ENCODE results near the gene KIAA0513.

KIAA0513 gene

DNA sequence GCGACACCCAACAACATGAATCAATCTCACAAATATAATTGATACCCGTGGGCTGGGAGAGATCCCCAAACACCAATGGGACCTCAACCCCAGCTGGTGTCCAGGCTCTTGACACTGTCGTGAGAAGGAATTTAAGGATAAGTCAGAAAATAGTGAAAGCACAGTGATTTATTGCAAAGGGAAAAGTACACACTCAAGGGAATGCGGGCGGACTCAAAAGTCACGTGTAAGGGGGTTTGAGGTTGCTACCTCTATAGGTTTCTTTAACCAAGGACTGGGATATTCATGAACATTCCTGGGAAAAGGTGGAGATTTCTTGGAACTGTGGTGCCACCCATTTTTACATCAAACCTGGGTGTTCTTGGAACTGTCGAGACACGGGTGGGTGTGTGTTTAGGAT, 10.0 kb upstream of the KIAA0513 start:
- no peak overlapping the region for H3K9ac ChIP-seq (ENCODE audit: low read length)

DNA sequence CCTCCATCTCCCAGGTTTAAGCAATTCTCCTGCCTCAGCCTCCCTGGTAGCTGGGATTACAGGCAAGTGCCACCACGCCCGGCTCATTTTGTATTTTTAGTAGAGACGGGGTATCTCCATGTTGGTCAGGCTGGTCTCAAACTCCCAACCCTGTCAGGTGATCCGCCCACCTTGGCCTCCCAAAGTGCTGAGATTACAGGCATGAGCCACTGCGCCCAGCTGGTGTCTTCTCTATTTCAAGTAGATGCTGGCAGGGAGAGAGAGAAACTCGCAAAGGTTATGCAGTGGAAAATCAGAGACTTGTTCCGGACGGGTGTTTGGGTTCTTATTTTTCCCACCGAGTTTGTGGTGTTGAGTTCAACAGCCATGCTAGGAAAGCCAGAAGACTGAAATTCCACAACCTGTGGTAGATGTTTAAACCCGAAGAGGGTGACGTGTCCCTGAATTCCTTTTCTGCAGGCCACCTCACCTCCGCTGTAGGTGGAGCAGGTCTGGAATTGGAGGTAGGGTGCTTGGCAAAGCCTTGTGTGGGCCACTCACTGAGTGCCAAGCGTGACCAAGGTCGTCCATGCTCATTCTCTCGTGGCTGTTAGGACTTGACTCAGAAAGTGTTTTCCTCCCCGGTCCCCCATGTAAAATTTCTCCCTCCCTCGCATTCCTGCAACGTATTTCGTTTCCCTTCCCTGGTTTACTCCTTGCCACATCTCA, 8.9 kb upstream of the KIAA0513 start:
- Histone ChIP-seq H3K27ac (ENCODE audit: low read depth, low read length) (no peak overlapping the region), H3K27me3 (ENCODE audit: control insufficient read depth, insufficient read depth, low read length) (peaks cover 6% of the 10 kb centered on the region; the same call in 1 of the 2 replicates), H3K9ac (ENCODE audit: low read length) (no peak overlapping the region), H3K36me3 (ENCODE audit: control insufficient read depth, insufficient read depth, low read length) (no peaks in the 10 kb centered on the region), H3K4me3 (ENCODE audit: low read depth, low read length) (no peak overlapping the region), H3K9me3 (ENCODE audit: control insufficient read depth, insufficient read depth, low read depth, low read length) (no peaks in the 10 kb centered on the region), H3K4me1 (ENCODE audit: control insufficient read depth, insufficient read depth, low read length) (no peaks in the 10 kb centered on the region)

More for the DNA sequence above, 10.0 kb upstream of the KIAA0513 start:
- Histone ChIP-seq H3K4me1 (ENCODE audit: control insufficient read depth, insufficient read depth, low read length) (no peaks in the 10 kb centered on the region), H3K36me3 (ENCODE audit: control insufficient read depth, insufficient read depth, low read length) (no peaks in the 10 kb centered on the region), H3K27me3 (ENCODE audit: control insufficient read depth, insufficient read depth, low read length) (peaks cover 6% of the 10 kb centered on the region; the same call in 1 of the 2 replicates), H3K4me3 (ENCODE audit: low read depth, low read length) (no peak overlapping the region), H3K9me3 (ENCODE audit: control insufficient read depth, insufficient read depth, low read depth, low read length) (no peaks in the 10 kb centered on the region), H3K27ac (ENCODE audit: low read depth, low read length) (no peak overlapping the region)

GRCh38 chr16:85019659-85020245, 7.8 kb upstream of the KIAA0513 start:
- no peaks in the 10 kb centered on the region for H3K9me3 ChIP-seq (ENCODE audit: control insufficient read depth, insufficient read depth, low read depth, low read length)
- no peak overlapping the region for H3K27ac ChIP-seq (ENCODE audit: low read depth, low read length)
- no peaks in the 10 kb centered on the region for H3K4me1 ChIP-seq (ENCODE audit: control insufficient read depth, insufficient read depth, low read length)
- no peak overlapping the region for H3K9ac ChIP-seq (ENCODE audit: low read length)
- H3K27me3 ChIP-seq (ENCODE audit: control insufficient read depth, insufficient read depth, low read length), result peaks cover 6% of the 10 kb centered on the region; the same call in 1 of the 2 replicates
- no peak overlapping the region for H3K4me3 ChIP-seq (ENCODE audit: low read depth, low read length)
- H3K36me3 ChIP-seq (ENCODE audit: control insufficient read depth, insufficient read depth, low read length), result no peaks in the 10 kb centered on the region

DNA sequence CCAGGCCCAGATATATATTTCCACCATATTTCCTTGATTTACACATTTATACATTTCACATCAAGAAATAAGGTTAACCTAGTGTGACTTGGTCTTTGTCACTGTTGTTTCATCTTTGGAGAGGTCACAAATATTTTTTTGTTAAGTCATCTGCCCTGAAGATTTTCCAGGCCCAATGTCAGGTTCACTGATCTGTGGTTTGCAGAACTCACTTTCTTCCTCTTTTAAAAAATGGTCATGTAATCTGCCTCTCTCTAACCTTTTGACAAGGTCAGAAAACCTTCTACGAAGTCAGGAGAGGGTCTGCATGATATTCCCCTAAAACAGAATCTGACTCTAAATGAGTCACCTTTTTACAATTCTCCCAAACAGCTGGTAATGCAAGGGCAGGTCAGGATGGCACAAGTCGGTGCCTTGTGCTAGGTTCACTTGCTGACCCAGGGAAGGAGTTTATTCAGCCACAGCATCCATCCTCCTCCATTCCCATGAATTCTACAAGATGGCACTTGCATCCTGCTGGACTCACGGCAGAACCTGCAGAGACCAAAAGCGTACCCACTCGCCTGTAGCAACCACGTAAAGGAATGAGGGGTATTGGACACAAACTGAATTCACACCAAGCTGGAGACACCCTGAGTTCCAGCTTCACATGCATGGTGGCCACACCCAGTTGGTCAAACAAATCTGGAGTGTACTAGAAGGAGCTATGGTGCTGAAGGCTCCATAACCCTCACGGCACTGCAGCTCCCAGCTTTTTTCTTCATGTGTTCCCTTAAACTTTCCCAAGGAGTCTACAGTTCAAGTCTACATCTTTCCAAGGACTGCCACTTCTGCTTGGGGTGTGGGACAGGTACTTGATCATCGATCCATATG, 1.6 kb upstream of the KIAA0513 start:
- Histone ChIP-seq H3K4me1 (ENCODE audit: control insufficient read depth, insufficient read depth, low read length) (peaks cover 20% of the 10 kb centered on the region), H3K9ac (ENCODE audit: low read length) (no peak overlapping the region), H3K4me3 (ENCODE audit: low read depth, low read length) (no peak overlapping the region), H3K27me3 (ENCODE audit: control insufficient read depth, insufficient read depth, low read length) (peaks cover 14% of the 10 kb centered on the region), H3K36me3 (ENCODE audit: control insufficient read depth, insufficient read depth, low read length) (no peaks in the 10 kb centered on the region), H3K27ac (ENCODE audit: low read depth, low read length) (no peak overlapping the region), H3K9me3 (ENCODE audit: control insufficient read depth, insufficient read depth, low read depth, low read length) (no peaks in the 10 kb centered on the region)

DNA sequence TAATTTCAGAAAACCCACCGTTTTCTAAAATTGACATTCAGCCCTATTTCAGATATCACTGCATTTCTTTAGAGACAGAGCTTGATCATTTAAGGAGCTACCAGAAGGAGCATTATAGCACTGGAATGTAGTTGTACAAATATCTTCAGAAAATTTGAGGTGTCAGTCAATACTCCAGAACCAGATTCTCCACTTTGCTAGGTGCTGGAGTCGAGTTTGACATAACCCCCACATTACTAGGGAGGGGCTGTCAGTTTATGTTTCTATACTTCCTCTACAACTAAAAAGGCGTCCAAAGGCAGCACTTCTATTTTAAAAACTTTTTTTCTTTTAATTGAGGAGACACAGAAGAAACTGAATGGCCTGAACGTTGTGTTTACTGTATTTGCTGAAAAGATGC, 892 bp upstream of the KIAA0513 start:
- Histone ChIP-seq H3K27ac (ENCODE audit: low read depth, low read length) (no peak overlapping the region), H3K4me3 (ENCODE audit: low read depth, low read length) (peak overlapping the region; percentile 86), H3K36me3 (ENCODE audit: control insufficient read depth, insufficient read depth, low read length) (no peaks in the 10 kb centered on the region), H3K27me3 (ENCODE audit: control insufficient read depth, insufficient read depth, low read length) (peaks cover 14% of the 10 kb centered on the region), H3K4me1 (ENCODE audit: control insufficient read depth, insufficient read depth, low read length) (peaks cover 20% of the 10 kb centered on the region), H3K9me3 (ENCODE audit: control insufficient read depth, insufficient read depth, low read depth, low read length) (no peaks in the 10 kb centered on the region), H3K9ac (ENCODE audit: low read length) (no peak overlapping the region)

DNA sequence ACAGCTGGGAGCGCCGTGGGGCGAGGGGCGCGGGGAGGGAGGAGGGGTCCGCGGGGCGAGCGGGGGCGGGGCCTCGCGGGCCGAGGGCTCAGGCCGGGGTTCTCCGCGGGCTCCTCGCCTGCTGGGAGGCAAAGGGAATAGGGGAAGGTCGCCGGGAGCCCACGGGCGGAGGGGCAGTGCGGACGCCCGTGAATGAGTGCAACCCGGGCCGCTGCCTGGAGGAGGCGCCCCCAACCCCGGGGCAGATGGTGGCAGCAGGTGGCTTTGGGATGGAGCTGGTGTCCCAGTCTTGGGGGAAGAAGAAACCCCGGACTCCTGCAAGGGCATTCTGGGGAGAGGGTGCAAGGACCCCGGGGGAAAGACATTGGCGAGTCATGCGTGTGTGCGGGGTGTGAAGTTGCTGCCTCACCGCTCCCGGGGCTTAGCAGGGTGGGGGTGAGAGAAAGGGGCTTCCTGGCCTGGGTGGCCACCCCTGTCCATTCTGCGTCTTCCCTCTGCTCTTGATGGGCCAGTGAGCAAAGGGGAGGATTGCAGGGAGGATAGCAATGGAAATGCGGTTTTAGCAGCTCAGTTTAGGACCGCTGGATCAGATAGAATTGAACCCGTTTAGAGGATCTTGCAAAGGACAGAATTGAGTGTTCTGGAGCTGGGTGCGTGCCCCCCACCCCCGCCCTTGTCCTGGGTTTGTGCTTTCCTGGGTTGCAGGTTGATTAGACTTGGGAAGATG, 526 bp downstream of the KIAA0513 start:
- Histone ChIP-seq H3K27ac (ENCODE audit: low read depth, low read length) (no peak overlapping the region), H3K36me3 (ENCODE audit: control insufficient read depth, insufficient read depth, low read length) (no peaks in the 10 kb centered on the region), H3K9ac (ENCODE audit: low read length) (peak overlapping the region; percentile 23), H3K4me3 (ENCODE audit: low read depth, low read length) (peak overlapping the region; percentile 86), H3K27me3 (ENCODE audit: control insufficient read depth, insufficient read depth, low read length) (peaks cover 14% of the 10 kb centered on the region), H3K9me3 (ENCODE audit: control insufficient read depth, insufficient read depth, low read depth, low read length) (no peaks in the 10 kb centered on the region), H3K4me1 (ENCODE audit: control insufficient read depth, insufficient read depth, low read length) (peaks cover 25% of the 10 kb centered on the region)

GRCh38 chr16:85028685-85029407, 1.3 kb downstream of the KIAA0513 start:
- Histone ChIP-seq H3K9me3 (ENCODE audit: control insufficient read depth, insufficient read depth, low read depth, low read length) (no peaks in the 10 kb centered on the region), H3K9ac (ENCODE audit: low read length) (no peak overlapping the region), H3K4me3 (ENCODE audit: low read depth, low read length) (peak overlapping the region; percentile 86), H3K4me1 (ENCODE audit: control insufficient read depth, insufficient read depth, low read length) (peaks cover 26% of the 10 kb centered on the region), H3K27ac (ENCODE audit: low read depth, low read length) (no peak overlapping the region), H3K27me3 (ENCODE audit: control insufficient read depth, insufficient read depth, low read length) (peaks cover 14% of the 10 kb centered on the region), H3K36me3 (ENCODE audit: control insufficient read depth, insufficient read depth, low read length) (no peaks in the 10 kb centered on the region)

DNA sequence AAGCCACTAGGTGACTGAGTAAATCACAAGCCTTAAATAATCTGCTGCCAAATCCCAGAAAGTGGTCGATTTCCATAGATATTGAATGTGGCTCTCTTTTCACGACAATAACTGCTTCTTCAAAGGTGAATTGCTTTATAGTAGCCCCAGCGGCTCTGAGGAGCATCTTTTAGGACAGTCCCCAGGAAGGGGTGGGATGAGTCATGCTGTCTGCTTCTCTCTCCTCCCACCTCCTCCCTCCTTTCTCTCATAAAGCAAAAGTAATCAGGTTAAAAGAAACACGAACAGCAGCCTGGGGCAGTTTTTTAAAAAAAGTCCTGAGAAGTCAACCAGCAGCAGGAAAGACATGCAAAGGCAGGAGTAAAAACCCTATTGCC, 1.8 kb downstream of the KIAA0513 start:
- H3K4me3 ChIP-seq (ENCODE audit: low read depth, low read length), result no peak overlapping the region
- no peaks in the 10 kb centered on the region for H3K9me3 ChIP-seq (ENCODE audit: control insufficient read depth, insufficient read depth, low read depth, low read length)
- peaks cover 14% of the 10 kb centered on the region for H3K27me3 ChIP-seq (ENCODE audit: control insufficient read depth, insufficient read depth, low read length)
- H3K36me3 ChIP-seq (ENCODE audit: control insufficient read depth, insufficient read depth, low read length), result no peaks in the 10 kb centered on the region
- peaks cover 26% of the 10 kb centered on the region for H3K4me1 ChIP-seq (ENCODE audit: control insufficient read depth, insufficient read depth, low read length)
- no peak overlapping the region for H3K27ac ChIP-seq (ENCODE audit: low read depth, low read length)
- no peak overlapping the region for H3K9ac ChIP-seq (ENCODE audit: low read length)

DNA sequence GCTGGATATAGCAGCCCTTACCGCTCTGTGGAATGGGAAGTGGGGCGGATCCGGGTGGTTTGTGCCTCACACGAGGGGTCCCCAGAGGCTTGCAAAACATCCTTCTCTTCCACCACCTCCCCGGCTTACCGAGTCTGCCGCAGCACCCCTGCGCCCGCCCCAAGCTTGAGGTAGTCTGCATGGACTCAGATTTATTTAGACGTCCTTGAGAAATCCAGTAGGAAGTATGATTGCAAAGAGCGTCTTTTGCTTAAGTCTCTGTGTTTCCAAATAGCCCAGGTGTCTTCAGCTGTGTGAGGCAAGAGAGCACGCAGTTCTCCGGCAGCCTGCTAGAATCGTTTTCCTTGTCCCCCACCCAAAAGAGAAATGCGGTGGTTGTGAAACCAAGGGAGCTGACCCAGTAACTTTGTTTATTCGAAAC, 2.4 kb downstream of the KIAA0513 start:
- no peak overlapping the region for H3K9ac ChIP-seq (ENCODE audit: low read length)
- H3K4me1 ChIP-seq (ENCODE audit: control insufficient read depth, insufficient read depth, low read length), result peaks cover 26% of the 10 kb centered on the region
- H3K4me3 ChIP-seq (ENCODE audit: low read depth, low read length), result no peak overlapping the region
- H3K36me3 ChIP-seq (ENCODE audit: control insufficient read depth, insufficient read depth, low read length), result no peaks in the 10 kb centered on the region
- H3K27ac ChIP-seq (ENCODE audit: low read depth, low read length), result no peak overlapping the region
- H3K27me3 ChIP-seq (ENCODE audit: control insufficient read depth, insufficient read depth, low read length), result peaks cover 14% of the 10 kb centered on the region
- H3K9me3 ChIP-seq (ENCODE audit: control insufficient read depth, insufficient read depth, low read depth, low read length), result no peaks in the 10 kb centered on the region

- Histone ChIP-seq H3K9ac (ENCODE audit: low read length) (no peak overlapping the region), H3K4me1 (ENCODE audit: control insufficient read depth, insufficient read depth, low read length) (peaks cover 26% of the 10 kb centered on the region), H3K27ac (ENCODE audit: low read depth, low read length) (no peak overlapping the region), H3K27me3 (ENCODE audit: control insufficient read depth, insufficient read depth, low read length) (peaks cover 14% of the 10 kb centered on the region), H3K36me3 (ENCODE audit: control insufficient read depth, insufficient read depth, low read length) (no peaks in the 10 kb centered on the region), H3K9me3 (ENCODE audit: control insufficient read depth, insufficient read depth, low read depth, low read length) (no peaks in the 10 kb centered on the region), H3K4me3 (ENCODE audit: low read depth, low read length) (no peak overlapping the region)
Observed at GRCh38 chr16:85031451-85031850, 3.9 kb downstream of the KIAA0513 start.
